GM21737 (cell line): ENCODE results near the gene SCUBE1.

Source experiments
- ATAC-seq: cut with Tn5 transposase; IDR thresholded peaks from one replicate; pipeline ENCODE4 v1.9.1; 2021; ENCODE audit warnings: mild to moderate bottlenecking, moderate library complexity; ENCODE audit not compliant: unreplicated experiment

SCUBE1 gene

DNA sequence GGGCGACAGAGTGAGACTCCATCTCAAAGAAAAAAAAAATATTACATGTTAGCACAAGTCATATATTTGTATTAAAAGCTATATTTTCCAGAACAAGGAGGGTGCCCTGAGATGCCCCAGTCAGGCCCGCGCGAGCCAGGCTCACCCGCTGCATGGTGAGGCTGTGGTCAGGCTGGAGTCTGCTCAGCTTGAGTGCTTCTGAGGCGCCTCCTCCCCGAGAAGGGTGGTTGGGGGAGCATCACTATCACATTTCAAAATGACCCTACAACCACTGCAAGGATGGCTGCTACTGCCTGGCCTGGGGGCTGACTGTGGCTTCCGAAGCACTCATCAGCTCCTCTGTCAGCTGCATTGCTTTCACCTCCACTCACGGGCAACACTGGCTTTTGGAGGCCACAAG, 77.1 kb downstream of the SCUBE1 start:
- no peak for ATAC-seq

GRCh38 chr22:43263645-43264514, 79.3 kb downstream of the SCUBE1 start:
- ATAC-seq, result peak; percentile 54

- no peak for ATAC-seq
These were observed 80.1 kb downstream of the SCUBE1 start for GRCh38 chr22:43262990-43263644.

DNA sequence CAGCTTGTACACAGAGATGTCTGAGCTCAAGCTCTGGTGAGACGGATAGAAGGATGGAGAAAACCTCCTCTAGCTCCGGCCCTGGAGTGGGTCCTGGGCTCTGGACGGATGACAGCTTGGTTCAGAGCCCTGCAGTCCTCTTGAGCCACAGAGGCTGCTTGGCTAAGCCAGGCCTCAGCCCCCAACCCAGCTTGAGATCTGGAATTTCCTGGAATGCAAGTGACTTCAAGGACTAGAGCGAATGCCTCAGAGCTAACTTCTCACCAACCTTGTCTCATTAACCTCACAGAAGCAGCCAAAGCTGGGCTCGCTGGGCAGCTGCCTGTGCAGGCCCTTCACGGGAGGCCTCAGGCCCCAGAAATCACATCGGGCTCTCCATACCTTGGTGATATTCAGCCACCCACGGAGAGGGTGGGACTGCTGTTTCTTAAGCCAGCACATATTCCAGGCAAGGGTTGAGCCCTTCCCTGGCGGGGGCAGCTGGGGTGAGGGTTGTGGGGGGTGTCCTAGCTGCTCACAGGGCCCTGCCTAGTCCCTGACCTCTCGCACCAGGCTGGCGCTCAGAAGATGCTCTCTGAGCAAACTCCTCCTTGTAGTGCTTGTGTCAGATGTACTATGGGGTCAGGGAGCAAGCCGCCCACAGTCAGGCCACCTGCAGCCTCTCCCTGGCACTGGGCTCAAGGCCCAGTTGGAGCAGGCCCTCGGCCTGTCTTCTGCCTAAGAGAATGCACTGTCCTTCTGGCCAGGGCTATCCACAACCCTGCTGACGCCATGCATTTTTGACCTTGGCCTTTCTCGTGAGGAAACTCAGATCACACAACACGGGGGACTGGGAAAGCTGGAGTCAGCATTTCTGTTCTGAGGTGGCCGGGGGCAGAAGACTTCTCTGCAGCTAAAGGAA, 82.6 kb downstream of the SCUBE1 start:
- ATAC-seq, result no peak

DNA sequence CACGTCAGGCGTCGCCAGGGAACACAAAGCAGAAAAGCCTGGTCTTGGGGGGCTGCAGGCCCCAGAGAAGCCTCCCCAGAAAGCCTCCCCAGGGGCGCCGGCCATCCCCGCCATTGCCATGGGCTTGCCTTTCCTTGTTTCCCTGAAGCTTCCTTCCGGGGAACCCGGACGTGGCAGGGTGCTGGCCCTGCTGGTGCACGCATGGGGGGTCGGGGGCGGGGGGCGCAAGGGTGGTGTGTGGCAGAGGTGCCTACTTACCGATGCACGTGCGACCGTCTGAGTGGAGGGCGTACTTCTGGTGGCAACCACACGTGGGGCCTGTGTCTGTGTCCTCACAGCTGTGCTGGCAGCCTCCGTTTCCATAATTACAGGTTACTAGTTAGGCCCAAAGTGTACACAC, 85.2 kb downstream of the SCUBE1 start:
- ATAC-seq, result no peak

- ATAC-seq, result no peak
These were observed 85.6 kb downstream of the SCUBE1 start for GRCh38 chr22:43257549-43257948.

DNA sequence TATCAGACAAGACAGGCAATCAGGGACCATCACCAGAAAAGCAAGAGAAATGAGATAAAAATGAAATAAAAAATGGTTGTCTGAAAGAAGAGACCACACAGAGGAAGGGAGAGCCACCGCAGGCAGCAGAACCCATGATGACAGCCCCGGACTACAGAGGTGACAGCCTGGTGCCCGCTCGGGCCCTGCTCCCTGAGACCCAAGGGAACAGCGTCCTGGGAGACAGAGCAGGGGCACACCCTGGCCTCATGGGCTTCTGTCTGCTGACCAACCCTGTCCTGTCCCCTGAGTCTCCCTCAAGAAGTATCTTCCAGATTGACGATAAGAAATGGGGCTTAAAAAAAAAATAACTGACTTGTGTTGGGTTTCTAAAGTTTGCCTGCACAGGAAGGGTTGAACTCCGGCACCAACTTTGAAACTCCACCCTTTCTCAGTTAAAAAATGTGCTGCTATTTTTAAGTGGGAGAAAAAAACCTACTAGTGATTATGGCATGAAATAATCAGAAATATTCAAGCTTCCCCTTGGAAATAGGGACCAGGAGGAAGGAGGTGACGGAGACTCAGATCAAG, 86.1 kb downstream of the SCUBE1 start:
- no peak for ATAC-seq

- no peak for ATAC-seq
These were observed 86.6 kb downstream of the SCUBE1 start for GRCh38 chr22:43256569-43256968.

- no peak for ATAC-seq
These were observed 87.9 kb downstream of the SCUBE1 start for GRCh38 chr22:43255299-43255698.

- ATAC-seq, result no peak
These were observed 89.3 kb downstream of the SCUBE1 start for GRCh38 chr22:43253839-43254238.

DNA sequence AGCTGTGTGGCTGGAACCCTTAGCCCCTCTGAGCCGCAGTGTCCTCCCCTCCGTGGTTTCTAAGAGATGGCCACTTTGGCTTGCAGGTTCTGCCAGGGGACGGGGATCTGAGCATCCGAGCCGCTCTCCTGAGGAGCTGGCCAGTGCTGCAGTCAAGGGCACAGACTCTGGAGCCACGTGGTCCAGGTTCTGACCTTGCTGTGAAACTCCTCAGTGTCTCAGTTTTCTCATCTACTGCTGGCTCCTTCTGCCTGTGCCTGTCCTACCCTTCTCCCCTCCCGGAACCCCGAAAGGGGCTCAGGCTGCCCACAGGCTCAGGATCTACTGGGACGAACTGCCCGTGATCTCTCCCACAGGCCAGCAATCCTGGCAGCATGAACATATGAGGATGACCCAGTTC, 90.9 kb downstream of the SCUBE1 start:
- no peak for ATAC-seq

- ATAC-seq, result no peak
These were observed 93.2 kb downstream of the SCUBE1 start for GRCh38 chr22:43249789-43250471.

DNA sequence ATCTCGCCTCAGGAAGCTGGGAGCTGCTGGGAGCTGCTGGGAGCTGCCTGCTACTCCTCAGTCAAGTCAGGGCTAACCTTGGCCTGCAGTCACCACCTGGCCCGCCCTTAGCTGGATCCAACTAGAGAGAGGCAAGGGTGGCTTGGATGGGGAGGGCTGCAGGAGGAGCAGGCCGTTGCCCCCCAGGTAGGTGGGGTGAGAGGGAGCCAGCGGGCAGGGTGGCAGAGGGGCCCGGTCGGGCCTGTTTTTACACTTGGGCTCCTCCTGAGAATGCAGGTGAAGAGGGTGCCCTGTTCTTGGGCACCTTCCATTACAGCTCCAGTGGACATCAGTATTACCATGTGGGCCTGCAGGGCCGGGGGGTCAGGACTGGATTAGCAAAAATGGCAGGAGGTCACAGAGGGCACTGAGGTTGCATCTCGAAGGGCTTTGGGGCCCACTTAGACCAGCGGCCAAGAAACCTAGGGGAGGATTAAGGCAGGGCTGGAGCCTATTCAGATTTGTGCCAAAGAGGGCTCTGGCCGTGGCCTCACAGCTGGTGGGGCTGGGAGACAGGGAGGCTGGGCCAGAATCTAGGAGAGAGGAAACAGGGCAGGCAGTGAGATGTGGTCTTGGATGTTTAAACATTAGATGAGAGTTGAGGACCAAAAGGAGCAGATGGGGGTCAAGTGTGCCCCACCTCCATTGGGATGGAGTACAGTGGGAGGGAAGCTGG, 95.5 kb downstream of the SCUBE1 start:
- ATAC-seq, result no peak

DNA sequence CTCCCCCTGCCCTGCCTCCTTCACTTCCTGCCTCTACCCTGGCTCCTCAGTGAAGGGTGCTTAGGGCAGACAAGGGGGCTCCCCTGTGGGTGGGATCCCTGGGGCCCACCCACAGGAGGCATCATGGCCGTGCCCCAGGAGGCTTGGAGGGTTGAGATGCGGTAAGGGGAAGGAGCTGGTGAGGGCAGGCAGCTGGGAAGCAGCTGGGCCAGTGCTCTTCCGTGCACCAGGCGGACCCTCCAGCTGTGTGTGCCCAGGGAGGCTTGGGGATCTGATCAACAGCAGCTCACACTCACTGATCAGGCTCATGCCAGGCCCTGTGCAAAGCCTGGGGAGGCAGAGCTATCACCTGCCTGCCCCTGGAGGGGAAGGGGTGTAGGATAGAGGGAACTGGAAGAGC, 97.0 kb downstream of the SCUBE1 start:
- no peak for ATAC-seq

DNA sequence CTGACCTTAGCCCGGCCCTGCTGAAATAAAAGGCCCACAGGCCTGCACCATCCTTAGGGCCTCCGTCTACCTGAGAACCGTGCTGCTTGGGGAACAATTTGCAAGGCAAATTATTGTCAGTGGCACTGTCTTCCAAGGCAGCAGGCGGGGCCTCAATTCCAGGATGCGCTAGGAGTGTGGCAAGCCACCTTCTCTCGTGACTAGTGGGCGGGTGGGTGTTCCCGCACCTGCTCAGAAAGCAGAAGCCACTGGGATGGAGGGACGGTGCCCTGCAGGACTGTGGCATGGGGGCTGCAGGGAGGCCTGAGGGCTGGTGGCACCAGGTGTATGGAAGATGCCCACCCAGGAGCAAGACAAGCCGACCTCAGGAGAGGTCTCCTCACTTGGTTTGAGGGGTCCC, 97.5 kb downstream of the SCUBE1 start:
- no peak for ATAC-seq

- no peak for ATAC-seq
These were observed 98.2 kb downstream of the SCUBE1 start for GRCh38 chr22:43244803-43245527.

GRCh38 chr22:43244402-43244801, 98.8 kb downstream of the SCUBE1 start:
- ATAC-seq, result no peak

DNA sequence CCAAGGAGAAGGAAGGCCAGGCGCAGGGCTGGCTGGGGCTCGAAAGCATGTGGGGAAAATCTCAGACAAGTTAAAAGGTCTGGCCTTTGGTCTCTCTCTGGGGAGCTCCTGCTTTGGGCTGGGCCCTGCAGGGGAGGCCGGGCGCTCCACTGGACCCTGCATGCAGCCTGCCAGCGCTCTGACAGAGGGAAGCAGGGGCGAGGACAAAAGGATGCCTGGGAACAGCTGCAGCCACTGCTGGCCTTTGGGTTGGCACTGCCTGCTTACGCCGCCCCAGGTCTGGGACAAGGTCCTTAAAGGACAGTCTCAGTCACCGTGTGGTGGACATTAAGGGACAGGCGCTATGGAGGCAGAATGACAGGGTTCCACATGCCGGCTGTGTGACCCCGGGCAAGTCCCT, 99.8 kb downstream of the SCUBE1 start:
- ATAC-seq, result no peak

- ATAC-seq, result no peak
These were observed 100.5 kb downstream of the SCUBE1 start for GRCh38 chr22:43242627-43243026.
